ENCODE data around the gene RAB26.

DNA sequence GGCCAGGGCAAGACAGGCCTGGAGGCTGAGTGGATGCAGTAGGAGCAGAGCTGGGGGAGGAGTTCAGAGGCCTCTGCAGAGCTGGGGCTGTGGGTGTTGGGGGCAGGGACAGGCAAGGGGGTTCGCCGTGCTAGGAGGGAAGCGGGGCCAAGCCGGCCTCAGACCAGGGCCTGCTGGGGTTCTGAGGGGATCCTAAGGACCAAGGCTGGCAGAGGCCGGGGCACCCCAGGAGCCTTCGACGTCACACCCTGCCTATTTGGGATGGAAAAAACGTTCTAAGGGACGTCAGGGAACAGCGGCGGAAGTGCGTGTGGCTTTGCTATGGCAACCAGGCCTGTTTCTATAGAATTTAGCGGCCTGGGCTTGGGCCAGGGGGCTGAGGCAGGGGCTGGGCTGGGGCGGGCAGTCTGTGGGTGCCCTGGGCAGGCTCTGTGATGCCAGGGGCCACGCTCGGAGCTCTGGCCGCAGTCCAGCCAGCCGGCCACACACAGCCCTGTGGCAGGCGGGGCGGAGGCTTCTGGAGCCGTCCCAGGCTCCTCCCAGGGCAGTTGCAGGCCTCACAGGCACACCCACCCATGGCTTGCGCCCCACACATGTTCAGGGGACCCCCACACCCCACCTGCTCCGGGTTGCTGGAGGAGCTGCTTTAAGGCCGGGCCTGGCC, 10.9 kb downstream of the RAB26 start:
- TF ChIP-seq GLIS3 (CRISPR knock-in tag; IDR thresholded peaks at IDR 0.05) (no peak), CSDC2 (CRISPR knock-in tag; IDR thresholded peaks at IDR 0.05) (no peak), ZNF70 (CRISPR knock-in tag; IDR thresholded peaks at IDR 0.05) (no peak), ESRRG (CRISPR knock-in tag; IDR thresholded peaks at IDR 0.05) (no peak), PPARA (CRISPR knock-in tag; IDR thresholded peaks at IDR 0.05; ENCODE audit: borderline replicate concordance) (no peak), ISL1 (CRISPR knock-in tag; IDR thresholded peaks at IDR 0.05) (no peak), PATZ1 (CRISPR knock-in tag; IDR thresholded peaks at IDR 0.05; ENCODE audit: borderline replicate concordance) (no peak), TOX (CRISPR knock-in tag; IDR thresholded peaks at IDR 0.05; ENCODE audit: borderline replicate concordance) (no peak)

Measured in SK-N-SH treated with all-trans-retinoic acid at 6 μM for 48 hours (cell line).